Colonic mucosa (tissue), 4 donors: Measurements from ENCODE around the gene MUSK. TPM values are rescaled to one million over a fixed set of nuclear protein-coding genes. Genes with fewer than 3 reads are reported as not detected.

ENCODE experiments used
- DNase-seq: peaks from one replicate; pipeline ENCODE4 v3.0.0-alpha.2; 2020
- H3K27ac ChIP-seq: fragments of 200-600 bp; one replicate; pipeline ENCODE4 v1.8.0; 2021
- H3K27me3 ChIP-seq: fragments of 200-600 bp; one replicate; pipeline ENCODE4 v1.8.0; 2021
- H3K36me3 ChIP-seq: fragments of 200-600 bp; one replicate; pipeline ENCODE4 v1.8.0; 2021
- H3K4me1 ChIP-seq: fragments of 200-600 bp; one replicate; pipeline ENCODE4 v1.8.0; 2021; ENCODE audit warnings: mild to moderate bottlenecking
- H3K4me3 ChIP-seq: fragments of 200-600 bp; one replicate; pipeline ENCODE4 v1.8.0; 2021
- H3K9ac ChIP-seq, 2 donors: one replicate each; pipeline ENCODE4 v1.7.0; 2013; ENCODE audit warnings: control low read depth in 2 of 2, low read depth in 2 of 2, low read length in 2 of 2
- H3K9me3 ChIP-seq: fragments of 200-600 bp; one replicate; pipeline ENCODE4 v1.8.0; 2021
- intact Hi-C: fragments of 100-400 bp; cut with DNase I; formaldehyde crosslinking; loops from one replicate; pipeline ENCODE4 v1.14.1; 2022
- total RNA-seq, 2 donors: library from RNA; stranded (reverse); fragmentation: NEBNext Ultra II Directional in 1 of 2; extraction: Animal tissue kit (Norgen Biotek cat#: 25700) in 1 of 2; gene quantifications; one replicate each; pipeline ENCODE4 v1.2.1, GENCODE V29; 2021
- TF ChIP-seq, protein P1 (sequence below): fragments of 200-600 bp; IDR thresholded peaks from one replicate; pipeline ENCODE4 v1.8.0; 2022; ENCODE audit warnings: antibody characterized with exemption, mild to moderate bottlenecking
- donor health status: healthy.
- donor health status: DM: no; HTN: no; CAD: no.
- donor health status: DM: no; HTN: no; CAD: no.

MUSK gene
- total RNA-seq, 2 donors from 2014 or later, result 0.94 to 2.0 TPM

DNA sequence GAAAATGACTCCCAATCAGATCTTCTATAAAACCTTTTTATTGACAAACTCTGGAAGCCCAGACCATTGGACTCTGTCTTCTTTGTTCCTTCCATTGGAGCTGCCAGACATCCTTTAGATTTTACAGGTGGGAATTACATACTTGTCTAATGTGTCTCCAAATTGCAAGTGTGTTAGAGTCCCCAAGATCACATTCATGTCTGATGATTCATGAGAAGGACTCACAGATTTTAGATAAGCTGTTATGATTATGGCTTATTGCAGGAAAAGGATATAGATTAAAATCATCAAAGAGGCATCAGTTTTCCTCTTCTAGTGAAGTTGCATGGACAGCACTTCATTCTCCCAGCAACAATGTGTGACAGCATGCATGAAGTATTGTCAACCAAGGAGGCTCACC, 70.4 kb downstream of the MUSK start:
- H3K27me3 ChIP-seq, result no peaks in the 10 kb centered on the region
- no peaks in the 10 kb centered on the region for H3K36me3 ChIP-seq
- no peaks in the 10 kb centered on the region for H3K4me1 ChIP-seq
- intact Hi-C loops, result no loop called here
- H3K9ac ChIP-seq, result no peak overlapping the region
- no peak for DNase-seq
- no peak overlapping the region for H3K27ac ChIP-seq
- H3K4me3 ChIP-seq, result no peak overlapping the region
- no peaks in the 10 kb centered on the region for H3K9me3 ChIP-seq
- TF ChIP-seq, protein P1, sequence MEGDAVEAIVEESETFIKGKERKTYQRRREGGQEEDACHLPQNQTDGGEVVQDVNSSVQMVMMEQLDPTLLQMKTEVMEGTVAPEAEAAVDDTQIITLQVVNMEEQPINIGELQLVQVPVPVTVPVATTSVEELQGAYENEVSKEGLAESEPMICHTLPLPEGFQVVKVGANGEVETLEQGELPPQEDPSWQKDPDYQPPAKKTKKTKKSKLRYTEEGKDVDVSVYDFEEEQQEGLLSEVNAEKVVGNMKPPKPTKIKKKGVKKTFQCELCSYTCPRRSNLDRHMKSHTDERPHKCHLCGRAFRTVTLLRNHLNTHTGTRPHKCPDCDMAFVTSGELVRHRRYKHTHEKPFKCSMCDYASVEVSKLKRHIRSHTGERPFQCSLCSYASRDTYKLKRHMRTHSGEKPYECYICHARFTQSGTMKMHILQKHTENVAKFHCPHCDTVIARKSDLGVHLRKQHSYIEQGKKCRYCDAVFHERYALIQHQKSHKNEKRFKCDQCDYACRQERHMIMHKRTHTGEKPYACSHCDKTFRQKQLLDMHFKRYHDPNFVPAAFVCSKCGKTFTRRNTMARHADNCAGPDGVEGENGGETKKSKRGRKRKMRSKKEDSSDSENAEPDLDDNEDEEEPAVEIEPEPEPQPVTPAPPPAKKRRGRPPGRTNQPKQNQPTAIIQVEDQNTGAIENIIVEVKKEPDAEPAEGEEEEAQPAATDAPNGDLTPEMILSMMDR, result no peak

DNA sequence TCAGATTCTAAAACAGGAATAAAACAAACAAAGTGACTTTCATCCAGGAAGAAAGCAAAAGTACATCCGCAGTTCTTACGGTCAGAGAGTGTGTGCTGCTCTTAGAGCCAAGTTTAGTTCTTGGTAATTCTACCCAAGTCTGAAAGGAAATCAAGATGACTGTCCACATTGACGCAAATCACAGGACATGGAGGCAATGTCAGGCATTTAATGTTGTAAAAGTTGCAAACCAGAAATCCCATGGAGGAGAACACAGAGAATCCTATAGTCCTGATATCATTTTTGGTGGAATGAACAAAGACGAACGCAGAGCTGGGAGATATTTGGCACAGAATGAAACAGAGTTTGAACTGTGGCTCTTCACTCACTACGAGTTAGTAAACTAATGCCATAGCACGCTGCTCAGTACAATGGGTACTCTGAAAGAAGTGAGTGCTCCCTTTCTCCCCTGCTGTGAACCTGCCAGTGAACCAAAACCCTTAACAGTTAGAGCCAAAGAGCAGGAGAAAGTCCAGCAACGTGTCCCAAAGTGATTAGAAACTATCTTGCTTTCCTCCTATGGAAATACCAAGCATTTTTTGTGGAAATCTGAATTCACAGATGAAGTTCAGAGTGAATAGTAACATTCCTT, 74.3 kb downstream of the MUSK start:
- H3K4me3 ChIP-seq, result no peak overlapping the region
- no peaks in the 10 kb centered on the region for H3K4me1 ChIP-seq
- no peak overlapping the region for H3K9ac ChIP-seq
- H3K27ac ChIP-seq, result peak overlapping the region; percentile 22
- TF ChIP-seq, protein P1, result no peak
- intact Hi-C loops, result no loop called here
- H3K36me3 ChIP-seq, result no peaks in the 10 kb centered on the region
- no peak for DNase-seq
- no peaks in the 10 kb centered on the region for H3K27me3 ChIP-seq
- H3K9me3 ChIP-seq, result no peaks in the 10 kb centered on the region

DNA sequence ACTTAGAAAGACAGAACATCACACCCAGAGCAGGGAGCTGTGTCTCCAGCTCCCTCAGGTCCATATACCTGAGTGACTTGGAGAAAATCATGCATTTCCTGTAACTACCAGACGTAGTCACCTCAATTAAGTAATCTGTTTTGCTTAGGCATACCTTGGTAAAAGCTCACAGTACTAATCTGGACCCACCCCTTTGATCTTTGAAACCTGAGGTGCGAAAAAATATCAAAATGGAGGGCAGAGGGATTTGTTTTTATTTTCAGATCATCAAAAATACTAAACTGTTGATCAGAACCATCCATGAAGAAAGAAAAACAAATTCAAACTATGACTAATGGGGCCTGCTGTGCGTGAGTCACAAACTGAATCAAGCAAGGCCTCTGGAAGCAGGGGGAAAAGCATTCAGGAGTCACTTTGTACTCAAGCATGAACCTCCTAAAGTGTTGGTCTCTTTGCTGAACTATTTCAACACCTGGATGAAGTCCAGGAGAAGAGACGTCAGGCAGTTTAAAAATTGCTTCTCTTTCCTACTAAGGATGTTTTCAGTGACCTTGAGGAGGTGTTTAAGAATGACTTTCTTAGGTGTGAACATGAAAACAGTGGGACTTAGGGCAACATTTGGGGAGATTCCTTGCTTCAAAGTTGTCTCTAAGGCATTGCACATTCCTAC, 76.3 kb downstream of the MUSK start:
- Histone ChIP-seq H3K36me3 (no peaks in the 10 kb centered on the region), H3K9me3 (no peaks in the 10 kb centered on the region), H3K27me3 (no peaks in the 10 kb centered on the region), H3K9ac (no peak overlapping the region), H3K27ac (no peak overlapping the region), H3K4me1 (no peaks in the 10 kb centered on the region), H3K4me3 (no peak overlapping the region)
- no peak for DNase-seq
- TF ChIP-seq, protein P1, result no peak
- intact Hi-C loops, result no loop called here

DNA sequence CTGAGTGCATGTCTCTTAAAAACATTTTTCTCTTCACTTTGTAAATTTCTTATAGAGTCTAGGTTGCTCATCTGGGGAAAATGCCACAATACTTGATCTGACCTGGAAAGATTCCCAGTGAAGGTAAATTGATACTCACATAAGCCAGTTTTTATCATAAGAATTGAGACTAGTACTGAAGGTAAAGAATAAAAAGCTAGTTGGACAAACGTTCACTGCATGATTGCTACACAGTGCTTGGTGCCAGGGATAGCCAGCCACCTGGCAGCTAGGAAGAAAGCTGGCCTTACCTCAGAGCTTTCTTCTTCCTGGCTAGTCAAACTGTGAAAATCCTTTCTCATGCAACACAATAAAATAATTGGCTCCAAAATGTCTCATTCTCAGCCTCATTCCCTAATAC, 77.1 kb downstream of the MUSK start:
- H3K27ac ChIP-seq, result no peak overlapping the region
- intact Hi-C loops, result no loop called here
- DNase-seq, result no peak

DNA sequence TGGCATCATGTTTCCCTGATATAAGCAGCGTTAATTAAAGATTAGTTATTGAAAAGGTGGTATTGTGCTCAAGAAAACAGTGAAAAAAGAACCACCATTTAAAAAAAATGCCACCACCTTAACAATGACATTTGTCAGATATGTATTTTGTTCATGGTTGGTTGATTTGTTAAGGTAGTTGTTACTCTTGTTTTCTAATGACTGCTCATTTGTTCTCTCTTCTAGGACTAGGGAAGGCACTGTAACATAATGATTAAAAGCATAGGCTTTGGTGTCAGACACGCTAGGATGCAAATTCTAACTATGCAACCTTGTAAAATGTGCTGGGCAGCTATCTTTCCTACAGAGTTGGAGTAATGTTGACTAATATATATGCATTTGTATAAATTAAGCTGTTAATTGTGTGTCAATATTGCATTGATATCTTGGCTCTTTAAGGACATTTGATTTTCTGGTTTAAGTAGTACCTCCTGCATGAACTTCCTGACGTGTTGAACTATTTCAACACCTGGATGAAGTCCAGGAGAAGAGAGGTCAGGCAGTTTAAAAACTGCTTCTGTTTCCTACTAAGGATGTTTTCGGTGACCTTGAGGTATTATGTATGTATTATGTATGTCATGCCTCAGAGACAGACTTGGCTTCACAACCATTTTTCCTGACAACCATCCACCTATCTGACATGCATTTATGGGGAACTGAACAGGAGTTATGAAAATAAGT, 77.8 kb downstream of the MUSK start:
- H3K27ac ChIP-seq, result no peak overlapping the region

More for the DNA sequence above, 77.1 kb downstream of the MUSK start:
- Histone ChIP-seq H3K27me3 (no peaks in the 10 kb centered on the region), H3K36me3 (no peaks in the 10 kb centered on the region), H3K4me3 (no peak overlapping the region), H3K9ac (no peak overlapping the region), H3K4me1 (no peaks in the 10 kb centered on the region), H3K9me3 (no peaks in the 10 kb centered on the region)
- TF ChIP-seq, protein P1, result no peak

More for the DNA sequence above, 77.8 kb downstream of the MUSK start:
- Histone ChIP-seq H3K4me1 (no peaks in the 10 kb centered on the region), H3K9ac (no peak overlapping the region), H3K36me3 (no peaks in the 10 kb centered on the region), H3K27me3 (no peaks in the 10 kb centered on the region), H3K9me3 (no peaks in the 10 kb centered on the region), H3K4me3 (no peak overlapping the region)
- intact Hi-C loops, result no loop called here
- no peak for DNase-seq
- TF ChIP-seq, protein P1, result no peak
